ENCODE results near the gene RAET1L. TPM values are rescaled to one million over a fixed set of nuclear protein-coding genes. Genes with fewer than 3 reads are reported as not detected.

RAET1L gene
- total and polyA plus RNA-seq, 10 of the 15 experiments (the other 5 are each of a cell fraction or from before 2014, with no cell fraction given) = not detected

DNA sequence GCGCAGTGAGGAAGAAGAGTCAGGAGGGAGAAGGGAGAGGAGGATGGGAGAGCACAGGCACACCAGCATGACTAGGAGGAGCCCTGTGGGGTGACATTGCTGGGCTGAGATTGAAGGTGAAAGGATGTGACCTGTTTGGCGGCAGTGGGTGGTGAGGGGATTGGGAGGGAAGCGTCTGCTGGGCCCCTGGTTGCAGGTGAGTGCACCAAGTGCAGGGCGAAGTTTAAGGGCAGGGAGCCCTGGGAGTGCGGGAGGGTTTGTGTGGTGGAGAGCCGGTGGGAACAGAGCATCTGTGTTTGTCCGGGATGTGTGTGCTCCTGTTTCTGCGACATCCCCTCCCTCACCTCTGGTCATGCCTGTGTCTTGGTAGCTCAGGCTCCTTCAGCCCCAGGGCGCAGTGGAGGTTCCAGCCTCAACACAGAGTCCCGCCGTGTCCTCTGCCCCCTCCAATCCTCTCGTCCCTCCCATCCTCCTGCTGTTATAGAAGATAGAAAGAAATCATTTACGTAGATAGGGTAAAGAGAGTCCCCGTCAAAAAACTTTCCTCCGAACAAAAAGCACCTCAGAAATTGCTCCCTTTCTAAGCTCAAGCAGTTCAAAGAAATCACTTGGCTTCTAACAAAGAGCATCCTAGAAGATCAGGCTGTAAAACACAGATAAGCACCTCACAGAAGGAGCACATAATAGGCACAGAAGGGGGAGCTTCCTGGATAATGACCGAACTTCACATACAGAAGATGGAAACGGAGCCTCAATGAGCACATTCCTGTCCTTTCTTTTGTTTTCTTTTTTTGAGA, 36.6 kb downstream of the RAET1L start (continued):
- TF ChIP-seq, protein P1, sequence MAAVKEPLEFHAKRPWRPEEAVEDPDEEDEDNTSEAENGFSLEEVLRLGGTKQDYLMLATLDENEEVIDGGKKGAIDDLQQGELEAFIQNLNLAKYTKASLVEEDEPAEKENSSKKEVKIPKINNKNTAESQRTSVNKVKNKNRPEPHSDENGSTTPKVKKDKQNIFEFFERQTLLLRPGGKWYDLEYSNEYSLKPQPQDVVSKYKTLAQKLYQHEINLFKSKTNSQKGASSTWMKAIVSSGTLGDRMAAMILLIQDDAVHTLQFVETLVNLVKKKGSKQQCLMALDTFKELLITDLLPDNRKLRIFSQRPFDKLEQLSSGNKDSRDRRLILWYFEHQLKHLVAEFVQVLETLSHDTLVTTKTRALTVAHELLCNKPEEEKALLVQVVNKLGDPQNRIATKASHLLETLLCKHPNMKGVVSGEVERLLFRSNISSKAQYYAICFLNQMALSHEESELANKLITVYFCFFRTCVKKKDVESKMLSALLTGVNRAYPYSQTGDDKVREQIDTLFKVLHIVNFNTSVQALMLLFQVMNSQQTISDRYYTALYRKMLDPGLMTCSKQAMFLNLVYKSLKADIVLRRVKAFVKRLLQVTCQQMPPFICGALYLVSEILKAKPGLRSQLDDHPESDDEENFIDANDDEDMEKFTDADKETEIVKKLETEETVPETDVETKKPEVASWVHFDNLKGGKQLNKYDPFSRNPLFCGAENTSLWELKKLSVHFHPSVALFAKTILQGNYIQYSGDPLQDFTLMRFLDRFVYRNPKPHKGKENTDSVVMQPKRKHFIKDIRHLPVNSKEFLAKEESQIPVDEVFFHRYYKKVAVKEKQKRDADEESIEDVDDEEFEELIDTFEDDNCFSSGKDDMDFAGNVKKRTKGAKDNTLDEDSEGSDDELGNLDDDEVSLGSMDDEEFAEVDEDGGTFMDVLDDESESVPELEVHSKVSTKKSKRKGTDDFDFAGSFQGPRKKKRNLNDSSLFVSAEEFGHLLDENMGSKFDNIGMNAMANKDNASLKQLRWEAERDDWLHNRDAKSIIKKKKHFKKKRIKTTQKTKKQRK (IDR thresholded peaks at IDR 0.05; ENCODE audit: low read depth, low read length) = no peak
- TF ChIP-seq TBL1XR1 (IDR thresholded peaks at IDR 0.05; ENCODE audit: low read depth, low read length) = no peak

DNA sequence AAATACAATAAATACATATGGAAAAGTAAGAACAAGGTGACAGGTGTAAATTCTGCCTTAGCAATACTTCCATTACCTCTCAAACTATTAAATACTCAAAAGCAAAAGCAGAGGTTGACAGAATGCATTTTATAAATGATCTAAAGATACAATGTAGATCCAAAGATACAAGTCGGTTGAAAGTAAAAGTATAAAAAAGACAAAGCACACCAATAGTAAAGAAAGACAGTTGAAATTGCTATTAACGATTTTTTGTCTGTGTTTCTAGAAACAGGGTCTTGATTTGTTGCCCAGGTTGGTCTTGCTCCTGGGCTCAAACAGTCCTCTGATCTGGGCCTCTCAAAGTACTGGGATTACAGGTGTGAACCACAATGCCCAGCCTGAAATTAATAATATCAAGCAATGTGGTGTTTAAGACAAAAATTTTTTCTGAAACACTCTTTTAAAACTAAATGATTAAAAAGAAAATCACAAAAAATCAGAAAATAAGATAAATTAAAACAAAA, 37.7 kb downstream of the RAET1L start:
- ATAC-seq = no peak
- Histone ChIP-seq H3K4me1 (ENCODE audit: control insufficient read depth, insufficient read depth, low read length) (peaks cover 14% of the 10 kb centered on the region), H3K79me2 (ENCODE audit: control insufficient read depth, insufficient read depth, low read length) (no peaks in the 10 kb centered on the region), H3K9ac (ENCODE audit: control insufficient read depth, insufficient read depth, low read length) (no peak overlapping the region), H3K4me2 (ENCODE audit: control insufficient read depth, insufficient read depth) (no peak overlapping the region), H3K27ac (ENCODE audit: control insufficient read depth, insufficient read depth) (no peak overlapping the region), H3K9me3 (replicated peaks; ENCODE audit: control insufficient read depth, insufficient read depth, low read length) (peaks cover 7% of the 10 kb centered on the region; the same call in 2 of the 3 replicates), H2AFZ (ENCODE audit: control insufficient read depth, low read depth, low read length) (no peak overlapping the region), H4K20me1 (ENCODE audit: control insufficient read depth, insufficient read depth) (no peaks in the 10 kb centered on the region; the same call in none of the 2 replicates), H3K27me3 (replicated peaks in 1 of 2; ENCODE audit: control insufficient read depth in 2 of 2, insufficient read depth in 2 of 2, low read length in 1 of 2) (peaks cover 8 to 22% of the 10 kb centered on the region in 2 experiments), H3K36me3 (ENCODE audit: control insufficient read depth in 2 of 2, insufficient read depth in 2 of 2, low read length in 1 of 2) (no peaks in the 10 kb centered on the region), H3K4me3 (no peak overlapping the region)
- 25% methylated on average over 2 of the region's 2 CpGs for WGBS (ENCODE audit: insufficient coverage, insufficient replicate concordance, low lambda C conversion rate, missing lambda C conversion rate)
- in situ Hi-C loops (cut with MboI) = no loop called here
- ChIA-PET SMC1A (ENCODE audit: uncharacterized antibody, unreplicated experiment) (no interaction called here), POLR2A (no interaction called here), CTCF (interaction anchor here (1.1 kb wide), 1 partner anchor 20 kb away, joined by 3 read pairs; no protein-coding TSS in a partner anchor), RAD21 (ENCODE audit: unreplicated experiment) (no interaction called here)
- no TSS peak for BruUV-seq (replicated peaks)
- intact Hi-C loops (cut with micrococcal nuclease; ENCODE audit: unreplicated experiment) = no loop called here
- FAIRE-seq = no peak
- no peak for DNase-seq (ENCODE audit: low read depth, low spot score)
- TF ChIP-seq, protein P2, sequence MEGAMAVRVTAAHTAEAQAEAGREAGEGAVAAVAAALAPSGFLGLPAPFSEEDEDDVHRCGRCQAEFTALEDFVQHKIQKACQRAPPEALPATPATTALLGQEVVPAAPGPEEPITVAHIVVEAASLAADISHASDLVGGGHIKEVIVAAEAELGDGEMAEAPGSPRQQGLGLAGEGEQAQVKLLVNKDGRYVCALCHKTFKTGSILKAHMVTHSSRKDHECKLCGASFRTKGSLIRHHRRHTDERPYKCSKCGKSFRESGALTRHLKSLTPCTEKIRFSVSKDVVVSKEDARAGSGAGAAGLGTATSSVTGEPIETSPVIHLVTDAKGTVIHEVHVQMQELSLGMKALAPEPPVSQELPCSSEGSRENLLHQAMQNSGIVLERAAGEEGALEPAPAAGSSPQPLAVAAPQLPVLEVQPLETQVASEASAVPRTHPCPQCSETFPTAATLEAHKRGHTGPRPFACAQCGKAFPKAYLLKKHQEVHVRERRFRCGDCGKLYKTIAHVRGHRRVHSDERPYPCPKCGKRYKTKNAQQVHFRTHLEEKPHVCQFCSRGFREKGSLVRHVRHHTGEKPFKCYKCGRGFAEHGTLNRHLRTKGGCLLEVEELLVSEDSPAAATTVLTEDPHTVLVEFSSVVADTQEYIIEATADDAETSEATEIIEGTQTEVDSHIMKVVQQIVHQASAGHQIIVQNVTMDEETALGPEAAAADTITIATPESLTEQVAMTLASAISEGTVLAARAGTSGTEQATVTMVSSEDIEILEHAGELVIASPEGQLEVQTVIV (IDR thresholded peaks at IDR 0.05; ENCODE audit: borderline replicate concordance, partially characterized antibody) = no peak
- TF ChIP-seq ZNF24 (IDR thresholded peaks at IDR 0.05) (no peak), CREM (IDR thresholded peaks at IDR 0.05; ENCODE audit: low read depth) (no peak), IRF4 (IDR thresholded peaks at IDR 0.05; ENCODE audit: low read depth, low read length) (no peak), EP300 (IDR thresholded peaks at IDR 0.05; ENCODE audit: borderline replicate concordance in 1 of 2, control insufficient read depth in 1 of 2, low read depth in 2 of 2, low read length in 2 of 2) (no peak), IKZF1 (conservative IDR thresholded peaks at IDR 0.05) (no peak), MYB (IDR thresholded peaks at IDR 0.05; ENCODE audit: borderline replicate concordance, low read depth, low read length) (no peak), YBX1 (IDR thresholded peaks at IDR 0.05) (no peak), SMAD5 (IDR thresholded peaks at IDR 0.05; ENCODE audit: low read depth) (no peak)
- TF ChIP-seq, protein P3, sequence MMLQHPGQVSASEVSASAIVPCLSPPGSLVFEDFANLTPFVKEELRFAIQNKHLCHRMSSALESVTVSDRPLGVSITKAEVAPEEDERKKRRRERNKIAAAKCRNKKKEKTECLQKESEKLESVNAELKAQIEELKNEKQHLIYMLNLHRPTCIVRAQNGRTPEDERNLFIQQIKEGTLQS (IDR thresholded peaks at IDR 0.05; ENCODE audit: borderline replicate concordance, extremely low read depth, low read depth, low read length) = no peak
- TF ChIP-seq, protein P4, sequence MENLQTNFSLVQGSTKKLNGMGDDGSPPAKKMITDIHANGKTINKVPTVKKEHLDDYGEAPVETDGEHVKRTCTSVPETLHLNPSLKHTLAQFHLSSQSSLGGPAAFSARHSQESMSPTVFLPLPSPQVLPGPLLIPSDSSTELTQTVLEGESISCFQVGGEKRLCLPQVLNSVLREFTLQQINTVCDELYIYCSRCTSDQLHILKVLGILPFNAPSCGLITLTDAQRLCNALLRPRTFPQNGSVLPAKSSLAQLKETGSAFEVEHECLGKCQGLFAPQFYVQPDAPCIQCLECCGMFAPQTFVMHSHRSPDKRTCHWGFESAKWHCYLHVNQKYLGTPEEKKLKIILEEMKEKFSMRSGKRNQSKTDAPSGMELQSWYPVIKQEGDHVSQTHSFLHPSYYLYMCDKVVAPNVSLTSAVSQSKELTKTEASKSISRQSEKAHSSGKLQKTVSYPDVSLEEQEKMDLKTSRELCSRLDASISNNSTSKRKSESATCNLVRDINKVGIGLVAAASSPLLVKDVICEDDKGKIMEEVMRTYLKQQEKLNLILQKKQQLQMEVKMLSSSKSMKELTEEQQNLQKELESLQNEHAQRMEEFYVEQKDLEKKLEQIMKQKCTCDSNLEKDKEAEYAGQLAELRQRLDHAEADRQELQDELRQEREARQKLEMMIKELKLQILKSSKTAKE (IDR thresholded peaks at IDR 0.05; ENCODE audit: low read depth, poor library complexity, severe bottlenecking) = no peak
